SK-N-SH treated with all-trans-retinoic acid at 6 μM for 48 hours (cell line): ENCODE measurements around the gene SGK1.
"Not testable (repeated sequence)": the region's sequence is repeated elsewhere in the genome, so short reads cannot be mapped to it uniquely, and the experiment has no call there.

ENCODE experiments used
- ATAC-seq: fragments of 200-7000 bp; cut with Tn5 transposase; 3 replicates; pipeline ENCODE4 v1.9.1; 2020; ENCODE audit warnings: mild to moderate bottlenecking, moderate library complexity
- ARNTL ChIP-seq: fragments of 450-650 bp; formaldehyde crosslinking; IDR thresholded peaks from 2 replicates; pipeline ENCODE4 v1.5.0; 2020; ENCODE audit warnings: low read depth, mild to moderate bottlenecking, moderate library complexity, borderline replicate concordance
- BACH2 ChIP-seq: fragments of 250-450 bp; sonication (Bioruptor Pico); IDR thresholded peaks from 2 replicates; pipeline ENCODE4 v1.9.0; 2021; ENCODE audit warnings: mild to moderate bottlenecking, borderline replicate concordance
- CSDC2 ChIP-seq: fragments of 250-450 bp; sonication (Bioruptor Pico); IDR thresholded peaks from 2 replicates; pipeline ENCODE4 v1.5.0; 2020; ENCODE audit warnings: mild to moderate bottlenecking, moderate library complexity
- ESRRG ChIP-seq: fragments of 250-450 bp; sonication (Bioruptor Pico); IDR thresholded peaks from 2 replicates; pipeline ENCODE4 v1.6.1; 2021; ENCODE audit warnings: mild to moderate bottlenecking
- GLIS3 ChIP-seq: fragments of 250-450 bp; sonication (Bioruptor Pico); IDR thresholded peaks from 2 replicates; pipeline ENCODE4 v1.5.0; 2020; ENCODE audit warnings: mild to moderate bottlenecking, moderate library complexity
- ISL1 ChIP-seq: fragments of 250-450 bp; sonication (Bioruptor Pico); IDR thresholded peaks from 2 replicates; pipeline ENCODE4 v2.1.2; 2022; ENCODE audit warnings: mild to moderate bottlenecking, moderate library complexity
- OSR1 ChIP-seq: fragments of 250-450 bp; sonication (Bioruptor Pico); IDR thresholded peaks from 2 replicates; pipeline ENCODE4 v1.8.0; 2022; ENCODE audit warnings: moderate library complexity, mild to moderate bottlenecking, inconsistent platforms
- PPARA ChIP-seq: fragments of 250-450 bp; sonication (Bioruptor Pico); IDR thresholded peaks from 2 replicates; pipeline ENCODE4 v1.5.0; 2020; ENCODE audit warnings: mild to moderate bottlenecking, borderline replicate concordance
- RARB ChIP-seq: fragments of 250-450 bp; sonication (Bioruptor Pico); IDR thresholded peaks from 2 replicates; pipeline ENCODE4 v1.8.0; 2021; ENCODE audit warnings: mild to moderate bottlenecking, moderate library complexity
- SNAI2 ChIP-seq: fragments of 250-450 bp; sonication (Bioruptor Pico); IDR thresholded peaks from 2 replicates; pipeline ENCODE4 v1.5.0; 2020; ENCODE audit warnings: mild to moderate bottlenecking, moderate library complexity
- TOX ChIP-seq: fragments of 250-450 bp; sonication (Bioruptor Pico); IDR thresholded peaks from 2 replicates; pipeline ENCODE4 v1.8.0; 2021; ENCODE audit warnings: mild to moderate bottlenecking, moderate library complexity, borderline replicate concordance
- ZC3H10 ChIP-seq: fragments of 250-450 bp; sonication (Bioruptor Pico); IDR thresholded peaks from 2 replicates; pipeline ENCODE4 v1.5.1; 2021; ENCODE audit warnings: mild to moderate bottlenecking, moderate library complexity
- ZFP3 ChIP-seq: fragments of 250-450 bp; sonication (Bioruptor Pico); IDR thresholded peaks from 2 replicates; pipeline ENCODE4 v1.5.0; 2020; ENCODE audit warnings: mild to moderate bottlenecking, moderate library complexity
- ZNF565 ChIP-seq: fragments of 450-650 bp; formaldehyde crosslinking; conservative IDR thresholded peaks from 2 replicates; pipeline ENCODE4 v1.5.0; 2020; ENCODE audit warnings: low read depth, mild to moderate bottlenecking, moderate library complexity
- ZNF70 ChIP-seq: fragments of 450-650 bp; formaldehyde crosslinking; IDR thresholded peaks from 2 replicates; pipeline ENCODE4 v1.5.0; 2020; ENCODE audit warnings: mild to moderate bottlenecking, moderate library complexity
- ZNF8 ChIP-seq: fragments of 450-650 bp; formaldehyde crosslinking; IDR thresholded peaks from 2 replicates; pipeline ENCODE4 v1.5.0; 2020; ENCODE audit warnings: mild to moderate bottlenecking, moderate library complexity
- TF ChIP-seq, protein P1 (sequence below): fragments of 250-450 bp; sonication (Bioruptor Pico); IDR thresholded peaks from 2 replicates; pipeline ENCODE4 v1.8.0; 2020; ENCODE audit warnings: mild to moderate bottlenecking, moderate library complexity, borderline replicate concordance
- TF ChIP-seq, protein P2 (sequence below): fragments of 250-450 bp; sonication (Bioruptor Pico); IDR thresholded peaks from 2 replicates; pipeline ENCODE4 v1.5.0; 2020; ENCODE audit warnings: mild to moderate bottlenecking, moderate library complexity
- TF ChIP-seq, protein P3 (sequence below): fragments of 250-450 bp; sonication (Bioruptor Pico); IDR thresholded peaks from 2 replicates; pipeline ENCODE4 v1.5.1; 2020; ENCODE audit warnings: low read depth, mild to moderate bottlenecking, moderate library complexity
- TF ChIP-seq, protein P4 (sequence below): fragments of 250-450 bp; sonication (Bioruptor Pico); IDR thresholded peaks from 2 replicates; pipeline ENCODE4 v1.8.0; 2021; ENCODE audit warnings: low read depth, mild to moderate bottlenecking, moderate library complexity, borderline replicate concordance

Gene SGK1

DNA sequence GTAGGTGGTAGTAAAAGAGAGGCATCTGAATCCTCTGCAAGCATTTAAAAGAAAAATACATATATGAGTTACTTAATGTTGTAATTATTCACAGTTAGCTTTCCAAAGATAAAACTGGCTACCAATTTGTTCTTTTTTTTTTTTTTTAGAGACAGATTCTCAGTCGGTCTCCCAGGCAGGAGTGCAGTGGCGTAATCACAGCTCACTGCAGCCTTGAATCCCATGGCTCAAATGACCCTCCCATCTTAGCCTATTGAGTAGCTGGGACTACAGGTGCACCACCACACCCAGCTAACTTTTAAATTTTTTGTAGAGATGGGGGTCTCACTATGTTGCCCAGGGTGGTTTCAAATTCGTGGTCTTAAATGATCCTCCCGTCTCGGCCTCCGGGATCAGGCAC lies 36.5 kb downstream of the SGK1 start:
- no peak for ATAC-seq
- TF ChIP-seq ZFP3 (CRISPR knock-in tag) (no peak), PPARA (CRISPR knock-in tag) (no peak), GLIS3 (CRISPR knock-in tag) (no peak), ARNTL (CRISPR knock-in tag) (no peak), ZC3H10 (CRISPR knock-in tag) (no peak), ZNF565 (CRISPR knock-in tag) (no peak), BACH2 (CRISPR knock-in tag) (no peak)
- TF ChIP-seq, protein P1, sequence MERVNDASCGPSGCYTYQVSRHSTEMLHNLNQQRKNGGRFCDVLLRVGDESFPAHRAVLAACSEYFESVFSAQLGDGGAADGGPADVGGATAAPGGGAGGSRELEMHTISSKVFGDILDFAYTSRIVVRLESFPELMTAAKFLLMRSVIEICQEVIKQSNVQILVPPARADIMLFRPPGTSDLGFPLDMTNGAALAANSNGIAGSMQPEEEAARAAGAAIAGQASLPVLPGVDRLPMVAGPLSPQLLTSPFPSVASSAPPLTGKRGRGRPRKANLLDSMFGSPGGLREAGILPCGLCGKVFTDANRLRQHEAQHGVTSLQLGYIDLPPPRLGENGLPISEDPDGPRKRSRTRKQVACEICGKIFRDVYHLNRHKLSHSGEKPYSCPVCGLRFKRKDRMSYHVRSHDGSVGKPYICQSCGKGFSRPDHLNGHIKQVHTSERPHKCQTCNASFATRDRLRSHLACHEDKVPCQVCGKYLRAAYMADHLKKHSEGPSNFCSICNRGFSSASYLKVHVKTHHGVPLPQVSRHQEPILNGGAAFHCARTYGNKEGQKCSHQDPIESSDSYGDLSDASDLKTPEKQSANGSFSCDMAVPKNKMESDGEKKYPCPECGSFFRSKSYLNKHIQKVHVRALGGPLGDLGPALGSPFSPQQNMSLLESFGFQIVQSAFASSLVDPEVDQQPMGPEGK (CRISPR knock-in tag) = no peak
- TF ChIP-seq, protein P2, sequence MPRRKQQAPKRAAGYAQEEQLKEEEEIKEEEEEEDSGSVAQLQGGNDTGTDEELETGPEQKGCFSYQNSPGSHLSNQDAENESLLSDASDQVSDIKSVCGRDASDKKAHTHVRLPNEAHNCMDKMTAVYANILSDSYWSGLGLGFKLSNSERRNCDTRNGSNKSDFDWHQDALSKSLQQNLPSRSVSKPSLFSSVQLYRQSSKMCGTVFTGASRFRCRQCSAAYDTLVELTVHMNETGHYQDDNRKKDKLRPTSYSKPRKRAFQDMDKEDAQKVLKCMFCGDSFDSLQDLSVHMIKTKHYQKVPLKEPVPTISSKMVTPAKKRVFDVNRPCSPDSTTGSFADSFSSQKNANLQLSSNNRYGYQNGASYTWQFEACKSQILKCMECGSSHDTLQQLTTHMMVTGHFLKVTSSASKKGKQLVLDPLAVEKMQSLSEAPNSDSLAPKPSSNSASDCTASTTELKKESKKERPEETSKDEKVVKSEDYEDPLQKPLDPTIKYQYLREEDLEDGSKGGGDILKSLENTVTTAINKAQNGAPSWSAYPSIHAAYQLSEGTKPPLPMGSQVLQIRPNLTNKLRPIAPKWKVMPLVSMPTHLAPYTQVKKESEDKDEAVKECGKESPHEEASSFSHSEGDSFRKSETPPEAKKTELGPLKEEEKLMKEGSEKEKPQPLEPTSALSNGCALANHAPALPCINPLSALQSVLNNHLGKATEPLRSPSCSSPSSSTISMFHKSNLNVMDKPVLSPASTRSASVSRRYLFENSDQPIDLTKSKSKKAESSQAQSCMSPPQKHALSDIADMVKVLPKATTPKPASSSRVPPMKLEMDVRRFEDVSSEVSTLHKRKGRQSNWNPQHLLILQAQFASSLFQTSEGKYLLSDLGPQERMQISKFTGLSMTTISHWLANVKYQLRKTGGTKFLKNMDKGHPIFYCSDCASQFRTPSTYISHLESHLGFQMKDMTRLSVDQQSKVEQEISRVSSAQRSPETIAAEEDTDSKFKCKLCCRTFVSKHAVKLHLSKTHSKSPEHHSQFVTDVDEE = no peak

DNA sequence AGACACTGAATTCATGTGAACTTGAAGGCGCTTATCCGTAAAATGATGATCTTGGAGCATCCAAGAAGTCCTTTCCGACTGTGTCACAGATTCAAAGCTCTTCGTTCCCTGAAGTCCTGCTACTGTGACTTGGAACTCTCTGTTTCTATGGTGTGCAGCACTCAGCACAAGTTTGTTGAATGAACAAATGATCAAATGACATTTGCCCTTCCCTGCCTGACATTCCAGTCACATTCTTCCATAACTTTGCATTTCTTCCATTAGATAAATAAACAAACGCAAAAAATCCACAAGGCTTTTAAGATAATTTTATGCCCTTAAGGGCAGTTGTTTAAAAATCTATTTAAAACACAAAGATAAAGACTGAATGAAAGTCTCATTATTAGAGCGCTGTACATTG lies 39.9 kb downstream of the SGK1 start:
- TF ChIP-seq, protein P3, sequence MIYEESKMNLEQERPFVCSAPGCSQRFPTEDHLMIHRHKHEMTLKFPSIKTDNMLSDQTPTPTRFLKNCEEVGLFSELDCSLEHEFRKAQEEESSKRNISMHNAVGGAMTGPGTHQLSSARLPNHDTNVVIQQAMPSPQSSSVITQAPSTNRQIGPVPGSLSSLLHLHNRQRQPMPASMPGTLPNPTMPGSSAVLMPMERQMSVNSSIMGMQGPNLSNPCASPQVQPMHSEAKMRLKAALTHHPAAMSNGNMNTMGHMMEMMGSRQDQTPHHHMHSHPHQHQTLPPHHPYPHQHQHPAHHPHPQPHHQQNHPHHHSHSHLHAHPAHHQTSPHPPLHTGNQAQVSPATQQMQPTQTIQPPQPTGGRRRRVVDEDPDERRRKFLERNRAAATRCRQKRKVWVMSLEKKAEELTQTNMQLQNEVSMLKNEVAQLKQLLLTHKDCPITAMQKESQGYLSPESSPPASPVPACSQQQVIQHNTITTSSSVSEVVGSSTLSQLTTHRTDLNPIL (CRISPR knock-in tag) = no peak
- TF ChIP-seq RARB (CRISPR knock-in tag) (no peak), CSDC2 (CRISPR knock-in tag) (no peak), OSR1 (CRISPR knock-in tag) (no peak), ISL1 (CRISPR knock-in tag) (no peak), ZNF565 (CRISPR knock-in tag) (no peak), ZC3H10 (CRISPR knock-in tag) (no peak), ZNF70 (CRISPR knock-in tag) (no peak), TOX (CRISPR knock-in tag) (no peak)
- TF ChIP-seq, protein P1 (CRISPR knock-in tag) = no peak
- TF ChIP-seq, protein P2 = no peak
- no peak for ATAC-seq

DNA sequence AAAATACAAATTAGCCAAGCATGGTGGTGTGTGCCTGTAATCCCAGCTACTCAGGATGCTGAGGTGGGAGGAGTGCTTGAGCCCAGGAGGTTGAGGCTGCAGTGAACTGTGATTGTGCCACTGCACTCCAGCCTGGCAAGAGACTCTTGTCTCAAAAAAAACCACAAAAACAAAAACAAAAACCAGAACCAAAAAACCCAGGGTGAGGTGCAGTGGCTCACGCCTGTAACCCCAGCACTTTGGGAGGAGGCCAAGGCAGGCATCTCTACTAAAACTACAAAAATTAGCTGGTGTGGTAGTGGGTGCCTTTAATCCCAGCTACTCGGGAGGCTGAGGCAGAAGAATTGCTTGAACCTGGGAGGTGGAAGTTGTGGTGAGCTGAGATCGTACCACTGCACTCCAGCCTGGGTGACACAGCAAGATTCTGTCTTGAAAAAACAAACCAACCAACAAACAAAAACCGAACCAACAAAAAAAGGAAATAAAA lies 41.0 kb downstream of the SGK1 start:
- not testable (repeated sequence) for ATAC-seq

DNA sequence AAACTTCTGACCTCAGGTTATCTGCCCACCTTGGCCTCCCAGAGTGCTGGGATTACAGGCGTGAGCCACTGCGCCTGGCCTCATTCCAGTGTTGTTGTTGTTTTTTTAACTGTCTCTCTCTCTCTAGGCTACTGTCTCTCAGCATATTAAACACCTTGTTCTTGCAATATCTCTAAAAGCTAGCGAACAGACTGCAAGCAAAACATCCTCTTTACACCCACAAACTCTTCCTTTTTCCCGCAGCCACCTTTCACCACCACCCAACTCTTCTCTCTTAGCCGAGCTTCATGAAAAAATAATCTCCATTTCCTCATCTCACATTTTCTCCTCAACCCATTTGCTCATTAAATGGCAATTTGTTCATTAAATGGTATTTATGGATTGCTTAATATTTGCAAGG lies 45.5 kb downstream of the SGK1 start:
- no peak for ATAC-seq
- TF ChIP-seq SNAI2 (no peak), ESRRG (no peak), BACH2 (CRISPR knock-in tag) (no peak), ZNF565 (CRISPR knock-in tag) (no peak), ISL1 (CRISPR knock-in tag) (no peak), ZC3H10 (CRISPR knock-in tag) (no peak), ZNF8 (CRISPR knock-in tag) (no peak), GLIS3 (CRISPR knock-in tag) (no peak), ZFP3 (CRISPR knock-in tag) (no peak)
- TF ChIP-seq, protein P4, sequence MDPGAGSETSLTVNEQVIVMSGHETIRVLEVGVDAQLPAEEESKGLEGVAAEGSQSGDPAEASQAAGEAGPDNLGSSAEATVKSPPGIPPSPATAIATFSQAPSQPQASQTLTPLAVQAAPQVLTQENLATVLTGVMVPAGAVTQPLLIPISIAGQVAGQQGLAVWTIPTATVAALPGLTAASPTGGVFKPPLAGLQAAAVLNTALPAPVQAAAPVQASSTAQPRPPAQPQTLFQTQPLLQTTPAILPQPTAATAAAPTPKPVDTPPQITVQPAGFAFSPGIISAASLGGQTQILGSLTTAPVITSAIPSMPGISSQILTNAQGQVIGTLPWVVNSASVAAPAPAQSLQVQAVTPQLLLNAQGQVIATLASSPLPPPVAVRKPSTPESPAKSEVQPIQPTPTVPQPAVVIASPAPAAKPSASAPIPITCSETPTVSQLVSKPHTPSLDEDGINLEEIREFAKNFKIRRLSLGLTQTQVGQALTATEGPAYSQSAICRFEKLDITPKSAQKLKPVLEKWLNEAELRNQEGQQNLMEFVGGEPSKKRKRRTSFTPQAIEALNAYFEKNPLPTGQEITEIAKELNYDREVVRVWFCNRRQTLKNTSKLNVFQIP = no peak
- TF ChIP-seq, protein P1 (CRISPR knock-in tag) = no peak
- TF ChIP-seq, all 23 proteins: peak for 0
